GM21723 (cell line): Measurements from ENCODE around the gene OTUD6A.

Source experiments
- ATAC-seq: cut with Tn5 transposase; IDR thresholded peaks from one replicate; pipeline ENCODE4 v1.9.1; 2021; ENCODE audit warnings: mild to moderate bottlenecking, moderate library complexity; ENCODE audit not compliant: unreplicated experiment

The OTUD6A gene, protein sequence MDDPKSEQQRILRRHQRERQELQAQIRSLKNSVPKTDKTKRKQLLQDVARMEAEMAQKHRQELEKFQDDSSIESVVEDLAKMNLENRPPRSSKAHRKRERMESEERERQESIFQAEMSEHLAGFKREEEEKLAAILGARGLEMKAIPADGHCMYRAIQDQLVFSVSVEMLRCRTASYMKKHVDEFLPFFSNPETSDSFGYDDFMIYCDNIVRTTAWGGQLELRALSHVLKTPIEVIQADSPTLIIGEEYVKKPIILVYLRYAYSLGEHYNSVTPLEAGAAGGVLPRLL

DNA sequence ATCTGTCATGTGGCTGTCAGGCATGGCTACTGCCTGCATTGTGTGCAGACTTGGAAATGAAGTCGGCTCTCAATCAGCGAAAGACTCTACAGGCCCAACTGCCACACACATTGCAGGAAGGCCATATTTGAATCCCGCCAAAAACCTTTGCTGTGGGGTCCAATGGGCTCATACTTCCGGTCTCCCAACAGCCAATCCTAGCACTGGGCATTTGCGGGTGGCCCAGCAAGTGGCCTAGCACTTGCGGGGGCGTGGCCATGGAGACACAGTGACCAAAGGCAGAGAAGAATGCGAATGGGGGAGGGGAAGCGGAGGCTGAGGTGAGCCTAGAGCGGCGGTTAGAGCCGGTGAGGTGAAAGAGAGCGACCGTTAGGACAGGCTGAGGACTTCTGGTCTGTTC, at the start of gene OTUD6A:
Gene OTUD6A, plus strand, starts transcription at position 382 of the 400 bp plus-strand sequence. CDS start 68 bp downstream, outside the sequence.
- no peak for ATAC-seq

DNA sequence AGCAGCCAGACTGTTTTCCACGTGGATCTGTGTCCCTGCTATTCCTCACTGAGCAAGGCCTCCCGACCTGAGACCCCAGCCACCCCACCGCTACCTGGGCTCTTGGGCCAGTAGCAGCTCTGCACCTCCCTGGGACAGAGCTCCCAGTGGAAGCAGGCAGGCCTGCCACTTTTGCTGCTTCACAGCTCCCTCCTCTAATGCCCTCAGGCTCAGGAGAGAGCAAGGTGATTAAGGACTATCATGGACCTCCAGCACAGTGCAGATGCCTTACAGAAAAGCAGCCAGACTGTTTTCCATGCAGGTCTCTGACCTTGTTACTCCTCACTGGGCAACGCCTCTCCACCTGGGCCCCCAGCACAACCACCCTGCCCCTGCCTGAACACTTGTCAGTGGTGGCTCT, 49.5 kb upstream of the OTUD6A start:
- ATAC-seq = no peak

DNA sequence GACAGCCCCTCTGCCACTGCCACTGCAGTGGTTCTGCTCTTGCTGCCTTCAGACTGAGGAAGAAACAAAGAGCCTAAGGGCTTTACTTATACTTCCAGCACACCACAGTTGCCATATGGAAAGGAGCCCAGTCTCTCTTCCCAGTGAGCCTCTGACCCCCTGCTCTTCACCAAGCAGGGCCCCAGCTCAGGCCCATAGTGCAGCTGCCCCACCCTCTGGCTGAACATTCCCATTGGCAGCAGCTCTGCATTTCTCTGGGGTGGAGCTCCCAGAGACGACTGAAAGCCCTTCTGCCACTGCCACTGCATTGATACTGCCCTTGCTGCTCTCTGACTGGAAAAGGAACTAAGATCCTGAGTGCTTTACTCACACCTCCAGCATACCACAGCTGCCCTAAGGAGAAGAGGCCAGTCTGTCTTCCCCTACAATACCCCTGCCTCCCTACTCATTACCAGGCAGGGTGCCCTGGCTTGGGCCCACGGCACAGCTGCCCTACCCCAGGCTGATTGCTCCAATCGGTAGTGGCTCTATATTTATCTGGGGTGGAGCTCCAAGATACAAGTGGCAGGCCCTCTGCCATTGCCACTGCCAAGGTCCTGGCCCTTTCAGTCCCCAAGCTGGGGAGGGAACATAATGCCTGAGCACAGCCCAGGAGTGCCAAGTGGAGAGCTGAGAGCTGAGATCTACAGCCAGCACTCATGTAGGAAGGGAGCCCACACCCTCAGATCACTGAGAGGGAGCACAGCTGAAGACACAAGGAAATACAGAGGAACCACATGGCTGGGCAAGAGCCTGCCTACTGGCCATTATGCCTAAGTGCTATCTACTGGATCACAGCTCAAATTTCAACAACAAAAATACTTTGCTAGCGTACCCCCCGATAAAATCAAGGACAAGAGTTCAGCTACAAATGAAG, 48.5 kb upstream of the OTUD6A start:
- ATAC-seq = no peak

DNA sequence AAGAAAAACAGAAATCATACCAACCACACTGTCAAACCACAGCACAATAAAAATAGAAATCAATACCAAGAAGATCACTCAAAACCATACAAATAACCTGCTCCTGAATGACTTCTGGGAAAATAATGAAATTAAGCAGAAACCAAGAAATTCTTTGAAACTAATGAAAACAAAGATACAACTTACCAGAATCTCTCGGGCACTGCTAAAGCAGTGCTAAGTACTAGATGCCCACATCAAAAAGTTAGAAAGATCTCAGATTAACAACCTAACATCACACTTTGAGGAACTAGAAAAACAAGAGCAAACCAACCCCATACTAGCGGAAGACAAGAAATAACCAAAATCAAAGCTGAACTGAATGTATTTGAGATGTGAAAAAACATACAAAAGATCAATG, 45.7 kb upstream of the OTUD6A start:
- ATAC-seq = no peak

DNA sequence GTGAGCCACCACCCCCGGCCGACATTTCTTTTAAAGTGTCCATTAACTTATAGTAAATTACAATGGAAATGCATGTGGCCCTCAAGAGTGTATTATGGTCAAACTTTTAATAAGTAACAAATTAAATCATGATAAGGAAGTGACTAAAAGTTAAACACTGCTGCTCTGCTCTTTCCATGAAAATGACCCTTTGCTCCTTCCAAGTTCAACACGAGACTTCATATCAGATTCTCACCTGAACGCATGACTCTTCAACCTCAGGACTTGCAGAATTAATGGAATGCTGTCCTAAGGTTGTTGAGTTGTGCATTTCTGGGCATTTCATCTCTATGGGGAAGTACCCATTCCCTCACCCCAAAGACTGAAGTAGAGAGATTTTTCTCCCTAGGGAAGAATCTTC, 39.6 kb upstream of the OTUD6A start:
- ATAC-seq = no peak

DNA sequence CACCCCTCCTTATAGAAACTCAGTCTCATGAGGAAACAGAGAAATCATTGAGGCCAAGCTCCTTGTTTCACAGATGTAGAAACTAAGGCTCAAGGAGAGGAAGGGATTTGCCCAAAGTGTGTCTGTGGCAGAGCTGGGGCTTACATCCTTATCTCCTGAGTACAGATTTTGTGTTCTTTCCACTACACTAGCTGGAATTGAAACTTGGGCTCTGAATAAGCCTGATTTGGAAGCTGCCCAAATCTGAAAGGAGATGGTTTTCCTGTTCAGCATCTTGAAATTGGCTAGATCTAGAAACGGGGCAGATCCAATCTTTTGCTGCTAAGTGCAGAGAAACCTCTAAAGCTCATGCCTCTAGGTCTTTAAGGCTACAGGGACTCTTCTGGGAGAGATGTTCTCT, 36.8 kb upstream of the OTUD6A start:
- no peak for ATAC-seq

DNA sequence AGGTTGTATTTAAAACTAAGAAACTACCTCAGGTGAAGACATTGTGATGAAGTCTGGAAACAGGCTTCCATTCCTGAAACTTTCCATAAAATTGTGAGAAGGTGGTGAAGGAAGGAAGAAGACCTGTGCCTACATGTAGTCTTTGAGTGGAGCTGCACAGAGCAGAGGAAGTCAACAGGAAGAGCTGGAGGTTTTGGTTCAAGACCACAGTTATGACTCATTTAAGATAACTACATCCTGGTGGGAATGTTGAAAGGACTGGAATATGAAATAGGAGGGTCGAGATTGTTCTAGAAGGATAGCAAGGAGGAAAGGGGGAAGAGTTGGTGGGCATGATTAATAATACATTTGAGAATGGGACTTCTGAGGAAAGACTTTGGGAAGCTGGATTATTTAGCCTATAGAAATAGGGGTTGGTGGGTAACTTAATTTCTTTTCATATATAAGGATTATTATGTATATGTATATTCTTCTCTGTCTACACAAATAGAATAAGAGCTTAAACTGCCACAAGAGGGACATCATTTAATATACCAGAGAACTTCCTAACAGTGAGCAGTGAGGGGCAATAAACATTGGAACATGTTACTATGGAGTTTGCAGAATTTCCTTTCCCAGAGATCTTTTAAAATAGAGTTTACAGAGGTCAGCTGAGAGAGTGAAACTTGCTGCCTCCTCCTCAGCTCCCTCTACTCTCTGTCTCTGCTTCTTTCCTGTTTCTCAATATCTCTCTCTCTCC, 36.0 kb upstream of the OTUD6A start:
- no peak for ATAC-seq

DNA sequence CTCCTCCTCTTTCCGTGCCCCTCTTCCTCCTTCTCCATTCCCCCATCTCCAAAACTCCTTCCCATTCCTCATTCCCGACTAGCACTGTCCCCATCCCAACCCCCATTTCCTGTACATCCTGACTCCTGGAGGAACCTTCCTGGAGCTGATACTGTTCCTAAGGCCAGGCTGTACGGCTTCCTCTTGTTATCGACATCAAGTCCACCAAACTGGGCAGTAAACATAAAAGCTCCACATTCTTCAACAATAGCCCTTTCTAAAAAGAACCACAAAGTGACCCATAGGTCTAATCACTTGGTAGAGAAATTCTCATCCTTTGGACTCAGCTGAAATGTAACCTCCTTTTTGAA, 35.4 kb upstream of the OTUD6A start:
- ATAC-seq = no peak

DNA sequence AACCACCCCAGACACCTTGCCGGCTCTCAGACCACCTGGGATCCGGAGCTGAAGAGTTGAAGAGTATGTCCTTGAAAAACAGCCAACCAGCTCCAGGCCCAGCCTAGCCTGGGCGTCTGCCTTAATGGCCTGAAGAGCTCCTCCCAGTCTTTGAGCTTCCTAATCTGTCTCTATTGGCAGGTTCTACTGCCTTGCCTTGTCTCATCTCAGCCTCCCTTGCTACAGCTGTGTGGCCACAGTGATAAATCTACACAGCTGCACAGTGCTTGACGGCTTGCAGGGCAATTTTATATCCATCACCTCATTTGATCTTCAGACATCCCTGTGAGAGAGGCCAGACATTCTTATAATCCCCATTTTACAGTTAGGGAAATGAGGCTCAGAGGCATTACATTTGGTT, 32.4 kb upstream of the OTUD6A start:
- ATAC-seq = no peak

DNA sequence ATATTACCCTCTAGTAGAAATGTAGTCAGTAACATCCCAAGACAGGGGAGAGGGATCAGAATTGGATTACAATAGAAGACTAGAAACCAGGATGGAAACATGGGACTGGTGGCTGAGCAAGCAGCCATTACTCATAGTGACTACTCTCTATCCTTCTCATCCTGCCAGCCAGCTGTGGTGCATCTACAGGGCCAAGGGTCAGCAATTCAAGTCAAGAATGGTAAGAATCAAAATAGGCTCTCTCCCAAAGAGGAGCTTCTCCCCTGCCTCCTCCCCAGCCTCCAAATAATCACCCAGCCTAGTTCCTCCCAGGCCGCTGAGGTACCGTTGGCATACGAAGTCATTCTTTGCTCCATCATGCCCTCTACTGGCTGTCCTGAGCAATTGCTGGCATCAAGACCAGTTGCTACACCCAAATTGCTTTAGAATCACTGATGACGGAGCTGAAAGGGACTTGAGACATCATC, 31.9 kb upstream of the OTUD6A start:
- ATAC-seq = peak; percentile 80

DNA sequence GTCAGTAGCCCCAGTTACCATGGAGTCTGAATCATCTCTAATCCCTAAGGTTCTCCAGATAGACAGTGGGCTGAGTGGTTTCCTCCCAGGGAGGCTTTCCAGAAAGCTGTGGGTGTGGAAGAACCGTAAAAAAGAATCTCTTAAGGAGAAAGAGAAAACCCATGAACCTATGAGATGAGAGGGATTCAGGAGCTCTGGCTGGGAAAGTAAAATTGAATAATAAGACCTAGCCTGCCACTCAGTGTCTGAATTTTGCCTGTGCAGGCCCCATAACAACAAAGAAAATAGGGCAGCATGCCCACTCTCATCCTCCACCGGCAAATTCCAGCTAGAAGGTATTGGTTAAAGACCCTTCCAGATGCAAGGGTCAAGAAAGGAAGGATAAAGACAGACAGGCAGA, 29.5 kb upstream of the OTUD6A start:
- ATAC-seq = no peak

DNA sequence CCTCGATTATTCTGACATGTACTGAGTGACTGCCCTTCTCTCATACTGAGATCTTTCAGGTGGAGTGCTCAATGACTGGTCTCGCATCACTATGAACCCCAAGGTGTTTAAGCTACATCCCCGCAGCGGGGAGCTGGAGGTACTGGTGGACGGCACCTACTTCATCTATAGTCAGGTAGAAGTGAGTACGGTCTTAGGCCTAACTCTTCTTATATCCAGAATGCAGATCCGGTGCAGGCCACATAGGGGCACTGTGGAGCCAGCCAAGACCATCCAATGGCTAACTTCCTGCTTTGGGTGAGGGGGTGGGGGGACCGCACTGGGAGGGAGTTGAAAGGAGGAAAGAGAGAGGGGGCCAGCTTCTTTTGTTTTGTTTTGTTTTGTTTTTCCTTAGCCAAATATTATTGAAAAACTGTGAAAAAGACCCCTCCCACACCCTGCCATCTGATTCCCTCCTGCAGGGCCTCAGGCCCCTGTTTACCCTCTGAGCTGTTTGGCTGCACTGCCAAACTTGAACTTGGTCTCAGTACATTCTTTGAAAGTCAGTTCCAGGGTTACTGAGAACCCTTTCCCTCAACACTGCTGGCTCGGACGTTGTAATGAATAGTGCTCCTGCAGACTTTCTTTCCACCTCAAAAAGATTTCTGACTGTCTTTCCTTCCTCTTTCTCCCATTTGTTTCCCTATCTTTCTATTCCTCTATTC, 28.8 kb upstream of the OTUD6A start:
- peak; percentile 77 for ATAC-seq

DNA sequence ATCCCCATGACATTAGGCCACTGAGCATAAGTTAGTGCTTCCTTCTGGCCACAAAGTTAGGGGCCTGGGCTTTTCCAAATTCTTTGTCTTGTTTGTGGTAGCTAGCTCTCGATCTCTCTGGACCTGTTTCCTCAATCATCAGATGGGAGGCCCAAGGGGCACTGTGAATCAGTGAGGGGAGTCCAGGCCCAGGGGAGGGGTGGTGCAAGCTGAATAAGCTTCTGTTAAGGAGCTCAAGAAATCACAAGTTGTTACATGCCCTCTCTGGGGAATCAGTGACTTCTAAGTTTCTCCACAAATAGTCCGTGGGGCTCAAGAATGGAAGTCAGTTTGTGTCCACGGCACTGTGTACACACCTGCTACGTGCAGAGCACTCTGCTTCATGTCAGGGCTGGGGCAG, 27.6 kb upstream of the OTUD6A start:
- ATAC-seq = no peak

DNA sequence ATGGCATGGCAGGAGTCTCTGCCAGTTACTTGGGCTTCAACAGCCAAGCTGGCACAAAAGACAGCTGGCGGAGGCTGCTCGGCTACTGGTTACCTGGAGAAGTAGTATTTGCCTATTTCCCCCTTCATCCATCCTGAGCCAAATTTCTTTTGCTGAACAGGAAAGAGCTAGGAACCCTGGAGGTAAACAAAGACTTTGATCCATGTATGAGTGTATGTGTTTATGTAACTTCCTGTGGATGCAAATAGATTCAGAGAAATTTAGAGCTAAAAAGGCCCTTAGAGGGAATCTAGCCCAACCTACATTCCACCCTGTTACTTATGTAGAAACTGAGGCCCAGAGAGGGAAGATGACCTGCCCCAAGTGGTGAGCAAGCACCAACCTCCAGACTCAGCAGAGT, 23.7 kb upstream of the OTUD6A start:
- ATAC-seq = no peak

DNA sequence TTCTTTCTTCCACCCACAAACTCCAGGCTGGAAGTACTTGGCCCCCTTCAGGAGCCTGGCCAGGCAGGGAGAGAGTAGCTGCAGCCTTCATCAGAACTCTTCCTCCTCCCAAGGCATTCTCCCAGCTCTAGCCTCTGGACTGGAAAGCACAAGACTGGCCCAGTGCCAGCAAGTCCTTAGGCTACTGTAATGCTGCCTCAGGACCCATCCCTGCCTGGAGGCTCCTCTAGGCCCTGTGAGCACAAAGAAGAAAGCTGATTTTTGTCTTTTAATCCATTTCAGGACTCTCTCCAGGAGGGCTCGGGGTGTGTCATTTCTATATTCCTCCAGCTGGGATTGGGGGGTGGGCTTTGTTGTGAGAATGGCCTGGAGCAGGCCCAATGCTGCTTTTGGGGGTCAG, 23.3 kb upstream of the OTUD6A start:
- ATAC-seq = no peak

DNA sequence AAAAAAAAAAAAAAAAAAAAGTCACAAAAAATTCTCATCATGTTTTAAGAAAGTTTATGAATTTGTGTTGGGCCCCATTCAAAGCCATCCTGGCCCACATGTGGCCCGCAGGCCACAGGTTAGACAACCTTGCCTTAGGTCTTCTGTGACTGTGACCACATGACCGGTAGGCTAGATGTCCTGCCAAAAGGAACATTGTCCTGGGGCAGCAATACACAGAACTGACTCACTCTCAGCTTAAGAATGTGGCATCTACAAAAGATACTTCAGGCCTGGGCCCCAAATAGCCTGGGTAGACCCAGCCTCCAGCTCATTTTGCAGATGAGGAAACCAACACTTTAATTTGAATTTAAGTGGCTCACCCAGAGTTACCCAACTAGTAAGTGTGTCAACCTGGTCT, 22.5 kb upstream of the OTUD6A start:
- no peak for ATAC-seq

DNA sequence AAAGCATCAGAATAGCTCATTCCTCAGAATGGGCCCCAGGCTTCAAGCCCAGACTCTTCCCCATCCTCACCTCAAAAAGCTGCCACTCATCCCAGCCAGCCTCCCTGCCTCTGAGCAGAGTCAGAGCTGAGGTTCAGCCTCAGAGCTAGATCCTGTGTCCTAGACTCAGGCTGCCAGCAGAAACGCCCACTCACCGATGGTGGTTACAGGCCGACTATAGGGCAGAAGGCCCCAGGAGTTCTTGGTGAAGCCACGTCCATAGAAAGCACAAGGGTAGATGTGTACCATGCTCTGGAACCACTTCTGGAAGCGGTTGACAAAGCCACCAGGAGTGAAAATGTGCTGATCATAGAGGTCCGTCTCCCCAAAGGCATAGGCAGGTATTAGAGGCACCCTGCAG, 20.3 kb upstream of the OTUD6A start:
- ATAC-seq = no peak

DNA sequence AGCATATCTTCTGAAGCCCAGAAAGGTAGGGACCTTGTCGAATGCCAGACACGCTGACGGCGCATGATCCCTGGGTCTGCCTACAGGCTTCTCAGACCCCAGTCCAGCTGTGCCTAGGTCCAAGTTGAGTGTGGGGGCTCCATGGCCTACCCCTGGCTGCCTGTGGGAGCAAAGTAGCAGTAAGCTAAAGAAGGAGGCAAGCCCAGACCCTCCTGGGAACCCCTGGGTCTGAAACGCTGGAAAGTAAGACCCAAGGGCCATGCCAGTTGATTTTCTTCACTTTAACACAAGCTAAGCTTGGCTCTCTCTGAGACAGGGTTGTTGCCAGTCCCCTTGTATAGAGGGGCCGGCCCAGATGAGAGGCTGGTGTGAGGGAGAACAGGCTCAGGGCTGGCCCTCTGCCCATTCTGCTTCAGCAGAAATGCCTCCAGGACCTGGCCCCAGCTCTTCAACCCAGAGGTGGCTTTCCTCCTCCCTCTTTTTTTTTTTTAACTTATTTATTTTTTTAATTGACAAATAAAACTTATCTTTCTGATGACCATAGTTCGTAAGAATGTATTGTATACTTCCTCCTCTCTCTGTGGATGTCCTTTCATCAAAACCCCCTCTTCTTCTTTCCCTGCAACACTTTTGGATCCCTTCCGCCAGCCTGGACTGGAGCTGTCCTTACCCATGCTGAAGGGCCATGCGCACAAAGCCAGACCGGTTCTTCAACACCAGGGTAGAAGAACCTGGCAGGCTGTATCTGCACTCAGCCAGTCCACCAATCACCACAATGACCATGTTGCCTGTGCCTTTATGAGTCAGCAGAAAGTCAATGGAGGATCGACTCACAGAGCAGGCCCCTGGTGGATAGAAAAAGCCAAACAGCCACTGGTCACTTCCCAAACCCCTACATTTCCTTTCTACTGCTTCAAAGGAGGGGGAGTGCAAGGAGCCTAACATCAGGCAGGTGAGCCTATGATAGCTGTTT, 19.6 kb upstream of the OTUD6A start:
- no peak for ATAC-seq

DNA sequence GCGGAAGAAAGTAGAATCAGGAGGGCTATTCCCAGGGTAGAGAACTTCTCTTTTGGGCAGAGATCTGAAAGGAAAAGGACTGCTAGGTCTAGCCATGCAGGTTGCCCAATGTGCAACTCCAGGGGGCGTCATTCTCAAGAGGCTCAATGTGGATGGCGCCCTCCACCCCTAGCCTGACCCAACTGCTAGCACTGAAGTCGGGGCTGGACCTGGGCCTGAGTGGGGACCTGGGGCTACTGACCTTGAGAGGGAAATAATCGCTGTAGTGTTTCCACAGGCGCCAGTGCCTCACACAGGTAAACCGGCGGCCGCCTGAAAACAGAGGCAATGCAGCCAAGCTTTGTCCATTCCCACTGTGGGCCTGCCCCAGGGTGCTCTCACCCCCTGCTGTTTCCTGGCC, 18.6 kb upstream of the OTUD6A start:
- no peak for ATAC-seq
